A549 (cell line): ENCODE data around the gene HAPLN2. TPM values are rescaled to one million over a fixed set of nuclear protein-coding genes. Genes with fewer than 3 reads are reported as not detected.

Source experiments
- ATAC-seq, 2 experiments: fragments of 200-7000 bp in 1 of 2; fragments of >200 bp in 1 of 2; cut with Nextera tagmentation in 1 of 2; cut with Tn5 transposase in 1 of 2; 3 replicates each; pipeline versions ENCODE4 v1.8.0 to v1.9.1; 2018 to 2020; ENCODE audit warnings: mild to moderate bottlenecking in 1 of 2, moderate library complexity in 1 of 2
- CTCF ChIA-PET: fragments of 300-600 bp; sonication (Branson Sonifier 250); formaldehyde crosslinking; extraction: SDS; loops from one replicate; lab custom pipeline; 2021; ENCODE audit warnings: antibody characterized with exemption, inconsistent platforms; lab: Yijun Ruan, JAX
- POLR2A ChIA-PET: fragments of 350-600 bp; formaldehyde crosslinking; extraction: SDS; loops from one replicate; lab custom pipeline; 2021; ENCODE audit warnings: antibody characterized with exemption, inconsistent platforms; lab: Yijun Ruan, JAX
- DNase-seq, 2 experiments: peaks; one replicate each; pipeline versions ENCODE4 v3.0.0 to v3.0.0-alpha.2; 2011 to 2016; ENCODE audit warnings: low read depth in 1 of 2, low spot score in 1 of 2
- FAIRE-seq: peaks from 2 replicates; lab custom pipeline; 2011; peaks lifted over from hg19 to GRCh38; lab: Jason Lieb, UNC
- H3K27ac ChIP-seq, 2 experiments: fragments of >200 bp; sonication (Bioruptor Twin); formaldehyde crosslinking; 3 replicates each; pipeline ENCODE4 v1.5.1; 2016 to 2017
- H3K4me1 ChIP-seq: fragments of >200 bp; sonication (Bioruptor Twin); formaldehyde crosslinking; 3 replicates; pipeline ENCODE4 v1.6.1; 2016
- H3K4me2 ChIP-seq: fragments of >200 bp; sonication (Bioruptor Twin); formaldehyde crosslinking; 3 replicates; pipeline ENCODE4 v1.6.1; 2016
- H3K4me3 ChIP-seq: fragments of >200 bp; sonication (Bioruptor Twin); formaldehyde crosslinking; 3 replicates; pipeline ENCODE4 v1.5.1; 2016
- H3K9me3 ChIP-seq: fragments of >200 bp; sonication (Bioruptor Twin); formaldehyde crosslinking; 3 replicates; pipeline ENCODE4 v1.6.1; 2016
- CHD2 ChIP-seq: fragments of 150-350 bp; IDR thresholded peaks from 2 replicates; pipeline ENCODE4 v1.6.1; 2014; ENCODE audit warnings: low read length; ENCODE audit not compliant: partially characterized antibody
- CHD4 ChIP-seq: fragments of 200-600 bp; sonication (generic); IDR thresholded peaks from 2 replicates; pipeline ENCODE4 v1.6.1; 2016; ENCODE audit warnings: antibody characterized with exemption, mild to moderate bottlenecking, borderline replicate concordance
- EHF ChIP-seq: fragments of 250-450 bp; sonication (Bioruptor Pico); IDR thresholded peaks from 2 replicates; pipeline ENCODE4 v1.5.0; 2020; ENCODE audit warnings: mild to moderate bottlenecking
- EHMT2 ChIP-seq: fragments of 200-600 bp; sonication (generic); IDR thresholded peaks from 2 replicates; pipeline ENCODE4 v1.6.1; 2016; ENCODE audit warnings: antibody characterized with exemption, low read depth, mild to moderate bottlenecking, moderate library complexity
- FOSB ChIP-seq: fragments of 250-450 bp; sonication (Bioruptor Pico); IDR thresholded peaks from 2 replicates; pipeline ENCODE4 v1.5.0; 2020; ENCODE audit warnings: mild to moderate bottlenecking, moderate library complexity
- FOSL2 ChIP-seq, 2 experiments: fragments of 450-650 bp in 1 of 2; fragments of >200 bp in 1 of 2; sonication (Bioruptor Twin) in 1 of 2; formaldehyde crosslinking; IDR thresholded peaks; 2 replicates each; pipeline versions ENCODE4 v1.5.0 to v1.6.1; 2016 to 2020; ENCODE audit warnings: mild to moderate bottlenecking in 1 of 2, moderate library complexity in 1 of 2
- FOXS1 ChIP-seq: fragments of 250-450 bp; sonication (Bioruptor Pico); IDR thresholded peaks from 2 replicates; pipeline ENCODE4 v1.5.0; 2020; ENCODE audit warnings: mild to moderate bottlenecking, moderate library complexity
- HOXB13 ChIP-seq: fragments of 250-450 bp; sonication (Bioruptor Pico); IDR thresholded peaks from 2 replicates; pipeline ENCODE4 v1.5.0; 2020; ENCODE audit warnings: low read depth, mild to moderate bottlenecking, moderate library complexity
- HOXB5 ChIP-seq: fragments of 250-450 bp; sonication (Bioruptor Pico); IDR thresholded peaks from 2 replicates; pipeline ENCODE4 v1.5.0; 2020; ENCODE audit warnings: mild to moderate bottlenecking, moderate library complexity
- KDM1A ChIP-seq: fragments of 200-600 bp; sonication (generic); IDR thresholded peaks from 2 replicates; pipeline ENCODE4 v1.6.1; 2016; ENCODE audit warnings: low read depth, mild to moderate bottlenecking
- MAFK ChIP-seq: fragments of 450-650 bp; IDR thresholded peaks from 2 replicates; pipeline ENCODE4 v1.6.1; 2014; ENCODE audit not compliant: partially characterized antibody
- MAZ ChIP-seq: fragments of 150-350 bp; IDR thresholded peaks from 2 replicates; pipeline ENCODE4 v1.6.1; 2014; ENCODE audit warnings: antibody characterized with exemption, low read depth, low read length, borderline replicate concordance
- MYC ChIP-seq: IDR thresholded peaks from 2 replicates; pipeline ENCODE4 v1.6.1; 2012; ENCODE audit warnings: mild to moderate bottlenecking, inconsistent platforms, low read length, improper control_type of control experiment, borderline replicate concordance
- NR3C1 ChIP-seq: fragments of >200 bp; sonication (Bioruptor Twin); formaldehyde crosslinking; IDR thresholded peaks from 3 replicates; pipeline ENCODE4 v1.6.1; 2017
- POLR2A ChIP-seq: IDR thresholded peaks from 2 replicates; pipeline ENCODE4 v1.6.1; 2012; ENCODE audit warnings: mild to moderate bottlenecking, low read length
- RAD21 ChIP-seq, 2 experiments: fragments of >200 bp in 1 of 2; sonication (Bioruptor Twin) in 1 of 2; formaldehyde crosslinking in 1 of 2; IDR thresholded peaks in 1 of 2; conservative IDR thresholded peaks in 1 of 2; 2 replicates in 1 of 2; 3 replicates in 1 of 2; pipeline ENCODE4 v1.6.1; 2012 to 2018; ENCODE audit warnings: inconsistent platforms in 1 of 2
- RFX5 ChIP-seq: fragments of 450-650 bp; IDR thresholded peaks from 2 replicates; pipeline ENCODE4 v1.7.1; 2014; ENCODE audit warnings: antibody characterized with exemption, mild to moderate bottlenecking, moderate library complexity
- RNF2 ChIP-seq: fragments of 200-600 bp; sonication (generic); IDR thresholded peaks from 2 replicates; pipeline ENCODE4 v1.6.1; 2016; ENCODE audit warnings: low read depth, mild to moderate bottlenecking, antibody characterized with exemption, moderate library complexity, borderline replicate concordance
- SMC3 ChIP-seq: fragments of >200 bp; sonication (Bioruptor Twin); formaldehyde crosslinking; IDR thresholded peaks from 3 replicates; pipeline ENCODE4 v1.6.1; 2018; ENCODE audit warnings: inconsistent platforms
- SREBF2 ChIP-seq: fragments of 450-650 bp; IDR thresholded peaks from 2 replicates; pipeline ENCODE4 v1.6.1; 2014; ENCODE audit warnings: mild to moderate bottlenecking, moderate library complexity
- TFCP2L1 ChIP-seq: fragments of 250-450 bp; sonication (Bioruptor Pico); IDR thresholded peaks from 2 replicates; pipeline ENCODE4 v1.5.0; 2021; ENCODE audit warnings: mild to moderate bottlenecking
- WGBS: methylation state at CpG from one replicate; pipeline ENCODE4 v1.1.6; 2017; ENCODE audit errors: missing lambda C conversion rate; 5-methylcytosine and 5-hydroxymethylcytosine counted together
- polyA plus RNA-seq, 4 experiments: library from polyadenylated mRNA; depleted of rRNA in 3 of 4; stranded (reverse); fragments of >200 nt; fragmentation: RNase III in 1 of 4; extraction: RNeasy Plus Mini Kit Qiagen cat#74134 plus additional on column Dnase treatment in 1 of 4; gene quantifications; 2 replicates in 3 of 4; 3 replicates in 1 of 4; pipeline ENCODE4 v1.2.3, GENCODE V29; 2011 to 2017
- TF ChIP-seq, protein P1 (sequence below): fragments of >200 bp; sonication (Bioruptor Twin); formaldehyde crosslinking; IDR thresholded peaks from 2 replicates; pipeline ENCODE4 v1.6.1; 2016
- TF ChIP-seq, protein P2 (sequence below): IDR thresholded peaks from 2 replicates; pipeline ENCODE4 v1.6.1; 2012; ENCODE audit warnings: low read depth, borderline replicate concordance
- TF ChIP-seq, protein P3 (sequence below): fragments of 450-650 bp; IDR thresholded peaks from 2 replicates; pipeline ENCODE4 v1.6.1; 2014; ENCODE audit warnings: antibody characterized with exemption
- TF ChIP-seq, protein P4 (sequence below): fragments of >200 bp; sonication (Bioruptor Twin); formaldehyde crosslinking; IDR thresholded peaks from 3 replicates; pipeline ENCODE4 v1.5.1; 2016
- TF ChIP-seq, protein P5 (sequence below): fragments of 150-350 bp; IDR thresholded peaks from 2 replicates; pipeline ENCODE4 v1.6.1; 2014; ENCODE audit warnings: low read depth, mild to moderate bottlenecking, low read length
- TF ChIP-seq, protein P6 (sequence below): fragments of 250-450 bp; sonication (Bioruptor Pico); IDR thresholded peaks from 2 replicates; pipeline ENCODE4 v1.5.0; 2021; ENCODE audit warnings: mild to moderate bottlenecking, moderate library complexity, borderline replicate concordance

The HAPLN2 gene
- polyA plus RNA-seq, 2 of the 4 experiments (the other 2 are of a cell fraction): 0.10 to 0.23 TPM

DNA sequence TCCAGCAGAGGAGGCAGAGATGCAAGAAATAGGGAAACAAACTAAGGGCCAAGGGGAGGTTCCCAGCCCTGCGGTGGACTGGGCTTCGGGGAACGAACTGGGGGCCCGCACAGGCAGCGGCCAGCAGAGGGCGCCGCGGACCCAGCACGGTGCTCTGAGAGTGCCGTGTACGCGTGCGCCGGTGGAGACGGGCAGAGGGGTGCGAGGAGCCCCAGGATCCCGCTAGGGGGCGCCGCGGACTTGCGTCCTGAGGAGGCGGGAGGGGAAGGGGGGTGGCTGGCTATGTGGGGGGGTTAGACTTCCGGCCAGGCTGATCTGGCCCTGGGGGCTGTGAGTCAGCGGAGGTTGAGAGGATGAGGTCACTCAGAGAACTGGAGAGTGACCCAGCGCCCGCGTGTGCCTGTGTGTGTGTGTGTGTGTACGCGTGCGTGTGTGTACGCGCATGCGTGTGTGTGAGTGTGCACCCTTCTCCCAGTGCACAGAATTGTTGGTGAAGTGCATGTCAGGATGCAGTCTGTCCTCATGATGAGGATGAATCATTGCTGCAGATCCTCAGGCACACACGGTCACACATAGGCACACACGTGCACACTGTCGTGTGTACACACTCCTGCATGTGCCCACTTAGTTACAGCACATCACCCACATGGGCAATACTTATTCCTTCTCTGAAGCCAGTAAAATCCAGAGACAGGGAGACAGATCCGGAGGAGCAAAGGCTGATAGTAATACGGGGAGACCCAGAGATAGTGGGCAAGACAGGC is 41.0 kb downstream of the HAPLN2 start (continued):
- peak; percentile 67; the same call in 1 of the 2 replicates for TF ChIP-seq HOXB13 (CRISPR knock-in tag)
- TF ChIP-seq CHD4: no peak
- TF ChIP-seq RAD21 (conservative IDR thresholded peaks at IDR 0.05 in 1 of 2, IDR thresholded peaks at IDR 0.05 in 1 of 2): peak; percentile 78 to 91
- TF ChIP-seq HOXB5 (CRISPR knock-in tag): 0 out of 2 replicates have a peak, but pooled peaks have one; percentile 57
- no peak for TF ChIP-seq RNF2
- peak; percentile 87; the same call in 1 of the 2 replicates for TF ChIP-seq MYC
- no peak for TF ChIP-seq RFX5
- peak; percentile 96 for TF ChIP-seq KDM1A
- TF ChIP-seq EHF (CRISPR knock-in tag): 0 out of 2 replicates have a peak, but pooled peaks have one; percentile 28
- TF ChIP-seq, protein P1, sequence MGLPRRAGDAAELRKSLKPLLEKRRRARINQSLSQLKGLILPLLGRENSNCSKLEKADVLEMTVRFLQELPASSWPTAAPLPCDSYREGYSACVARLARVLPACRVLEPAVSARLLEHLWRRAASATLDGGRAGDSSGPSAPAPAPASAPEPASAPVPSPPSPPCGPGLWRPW: no peak
- TF ChIP-seq FOSB (CRISPR knock-in tag): peak; percentile 90
- TF ChIP-seq, protein P2, sequence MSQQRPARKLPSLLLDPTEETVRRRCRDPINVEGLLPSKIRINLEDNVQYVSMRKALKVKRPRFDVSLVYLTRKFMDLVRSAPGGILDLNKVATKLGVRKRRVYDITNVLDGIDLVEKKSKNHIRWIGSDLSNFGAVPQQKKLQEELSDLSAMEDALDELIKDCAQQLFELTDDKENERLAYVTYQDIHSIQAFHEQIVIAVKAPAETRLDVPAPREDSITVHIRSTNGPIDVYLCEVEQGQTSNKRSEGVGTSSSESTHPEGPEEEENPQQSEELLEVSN: peak; percentile 50; the same call in 1 of the 2 replicates
- TF ChIP-seq NR3C1: no peak
- TF ChIP-seq SREBF2: no peak
- TF ChIP-seq, protein P3, sequence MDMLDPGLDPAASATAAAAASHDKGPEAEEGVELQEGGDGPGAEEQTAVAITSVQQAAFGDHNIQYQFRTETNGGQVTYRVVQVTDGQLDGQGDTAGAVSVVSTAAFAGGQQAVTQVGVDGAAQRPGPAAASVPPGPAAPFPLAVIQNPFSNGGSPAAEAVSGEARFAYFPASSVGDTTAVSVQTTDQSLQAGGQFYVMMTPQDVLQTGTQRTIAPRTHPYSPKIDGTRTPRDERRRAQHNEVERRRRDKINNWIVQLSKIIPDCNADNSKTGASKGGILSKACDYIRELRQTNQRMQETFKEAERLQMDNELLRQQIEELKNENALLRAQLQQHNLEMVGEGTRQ: peak; percentile 45; the same call in 1 of the 2 replicates
- TF ChIP-seq FOSL2 (IDR thresholded peaks at IDR 0.05): peak; percentile 78
- peak; percentile 96 for TF ChIP-seq FOSL2 (CRISPR knock-in tag; IDR thresholded peaks at IDR 0.05)
- no peak for TF ChIP-seq CHD2
- TF ChIP-seq, protein P4, sequence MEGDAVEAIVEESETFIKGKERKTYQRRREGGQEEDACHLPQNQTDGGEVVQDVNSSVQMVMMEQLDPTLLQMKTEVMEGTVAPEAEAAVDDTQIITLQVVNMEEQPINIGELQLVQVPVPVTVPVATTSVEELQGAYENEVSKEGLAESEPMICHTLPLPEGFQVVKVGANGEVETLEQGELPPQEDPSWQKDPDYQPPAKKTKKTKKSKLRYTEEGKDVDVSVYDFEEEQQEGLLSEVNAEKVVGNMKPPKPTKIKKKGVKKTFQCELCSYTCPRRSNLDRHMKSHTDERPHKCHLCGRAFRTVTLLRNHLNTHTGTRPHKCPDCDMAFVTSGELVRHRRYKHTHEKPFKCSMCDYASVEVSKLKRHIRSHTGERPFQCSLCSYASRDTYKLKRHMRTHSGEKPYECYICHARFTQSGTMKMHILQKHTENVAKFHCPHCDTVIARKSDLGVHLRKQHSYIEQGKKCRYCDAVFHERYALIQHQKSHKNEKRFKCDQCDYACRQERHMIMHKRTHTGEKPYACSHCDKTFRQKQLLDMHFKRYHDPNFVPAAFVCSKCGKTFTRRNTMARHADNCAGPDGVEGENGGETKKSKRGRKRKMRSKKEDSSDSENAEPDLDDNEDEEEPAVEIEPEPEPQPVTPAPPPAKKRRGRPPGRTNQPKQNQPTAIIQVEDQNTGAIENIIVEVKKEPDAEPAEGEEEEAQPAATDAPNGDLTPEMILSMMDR: peak; percentile 99
- no peak for TF ChIP-seq FOXS1
- peak; percentile 7 for TF ChIP-seq MAFK
- no peak for TF ChIP-seq EHMT2
- peak; percentile 44; the same call in 1 of the 2 replicates for TF ChIP-seq POLR2A
- peak; percentile 96 for TF ChIP-seq SMC3
- peak; percentile 81; the same call in 1 of the 2 replicates for TF ChIP-seq TFCP2L1 (CRISPR knock-in tag)
- 0 out of 2 replicates have a peak, but pooled peaks have one; percentile 76 for TF ChIP-seq MAZ
- TF ChIP-seq, all 56 proteins: peak for 28

DNA sequence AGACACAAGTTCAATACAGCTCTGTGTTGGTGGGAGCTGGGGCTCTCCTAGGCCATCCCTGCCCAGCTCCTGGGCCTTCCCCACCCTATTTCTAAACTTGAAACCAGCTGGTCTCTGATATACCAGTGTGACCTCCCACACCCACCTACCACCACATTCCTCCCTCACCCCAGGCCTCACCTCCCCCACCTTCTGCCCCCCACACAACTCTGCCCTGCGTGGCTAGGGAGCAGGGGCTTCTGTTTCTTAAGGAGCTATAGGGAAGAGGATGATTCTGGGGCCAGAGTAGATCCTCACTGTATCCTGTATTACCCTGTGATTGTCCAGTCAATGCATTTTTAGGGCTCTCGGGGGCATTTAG is 41.5 kb downstream of the HAPLN2 start:
- WGBS: 4% methylated on average over 2 of the region's 2 CpGs
- ATAC-seq: peak; percentile 23 to 44
- peak in 1 of 2 experiments; percentile 50 for DNase-seq
- Histone ChIP-seq H3K9me3 (no peaks in the 10 kb centered on the region), H3K27ac (peak overlapping the region; percentile 97), H3K4me1 (peaks cover 66% of the 10 kb centered on the region), H3K4me2 (peak overlapping the region; percentile 100), H3K4me3 (peak overlapping the region; percentile 77)
- ChIA-PET CTCF (interaction anchor here (0.5 to 15.2 kb wide), 23 partner anchors 11 to 267 kb away, joined by 3 to 402 read pairs (median 4); partner anchors contain the start of genes BCAN, CRABP2, HAPLN2 and LRRC71), POLR2A (interaction anchor here (0.6 to 1.6 kb wide), 11 partner anchors 11 to 204 kb away, joined by 3 to 10 read pairs (median 3); partner anchors contain the start of genes ISG20L2, METTL25B, MRPL24 and NAXE)
- FAIRE-seq: no peak
- TF ChIP-seq, protein P5, sequence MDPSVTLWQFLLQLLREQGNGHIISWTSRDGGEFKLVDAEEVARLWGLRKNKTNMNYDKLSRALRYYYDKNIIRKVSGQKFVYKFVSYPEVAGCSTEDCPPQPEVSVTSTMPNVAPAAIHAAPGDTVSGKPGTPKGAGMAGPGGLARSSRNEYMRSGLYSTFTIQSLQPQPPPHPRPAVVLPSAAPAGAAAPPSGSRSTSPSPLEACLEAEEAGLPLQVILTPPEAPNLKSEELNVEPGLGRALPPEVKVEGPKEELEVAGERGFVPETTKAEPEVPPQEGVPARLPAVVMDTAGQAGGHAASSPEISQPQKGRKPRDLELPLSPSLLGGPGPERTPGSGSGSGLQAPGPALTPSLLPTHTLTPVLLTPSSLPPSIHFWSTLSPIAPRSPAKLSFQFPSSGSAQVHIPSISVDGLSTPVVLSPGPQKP: no peak
- TF ChIP-seq, protein P6, sequence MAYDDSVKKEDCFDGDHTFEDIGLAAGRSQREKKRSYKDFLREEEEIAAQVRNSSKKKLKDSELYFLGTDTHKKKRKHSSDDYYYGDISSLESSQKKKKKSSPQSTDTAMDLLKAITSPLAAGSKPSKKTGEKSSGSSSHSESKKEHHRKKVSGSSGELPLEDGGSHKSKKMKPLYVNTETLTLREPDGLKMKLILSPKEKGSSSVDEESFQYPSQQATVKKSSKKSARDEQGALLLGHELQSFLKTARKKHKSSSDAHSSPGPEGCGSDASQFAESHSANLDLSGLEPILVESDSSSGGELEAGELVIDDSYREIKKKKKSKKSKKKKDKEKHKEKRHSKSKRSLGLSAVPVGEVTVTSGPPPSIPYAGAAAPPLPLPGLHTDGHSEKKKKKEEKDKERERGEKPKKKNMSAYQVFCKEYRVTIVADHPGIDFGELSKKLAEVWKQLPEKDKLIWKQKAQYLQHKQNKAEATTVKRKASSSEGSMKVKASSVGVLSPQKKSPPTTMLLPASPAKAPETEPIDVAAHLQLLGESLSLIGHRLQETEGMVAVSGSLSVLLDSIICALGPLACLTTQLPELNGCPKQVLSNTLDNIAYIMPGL (CRISPR knock-in tag): 0 out of 2 replicates have a peak, but pooled peaks have one; percentile 9
